HEK293T (cell line): ENCODE results near the gene FERMT1.

Experiments used
- ELF4 ChIP-seq: fragments of 450-650 bp; IDR thresholded peaks from 2 replicates; pipeline ENCODE4 v1.6.1; 2017; ENCODE audit warnings: antibody characterized with exemption
- HDGF ChIP-seq: fragments of 450-650 bp; IDR thresholded peaks from 2 replicates; pipeline ENCODE4 v1.6.1; 2017; ENCODE audit warnings: antibody characterized with exemption, borderline replicate concordance
- SP1 ChIP-seq: fragments of 450-650 bp; IDR thresholded peaks from 2 replicates; pipeline ENCODE4 v1.6.1; 2017
- SUZ12 ChIP-seq: fragments of 450-650 bp; IDR thresholded peaks from 2 replicates; pipeline ENCODE4 v1.6.1; 2016; ENCODE audit warnings: mild to moderate bottlenecking
- ZNF384 ChIP-seq: fragments of 450-650 bp; IDR thresholded peaks from 2 replicates; pipeline ENCODE4 v1.6.1; 2016

- TF ChIP-seq HDGF, result no peak
- no peak for TF ChIP-seq SUZ12
- no peak for TF ChIP-seq ELF4
- TF ChIP-seq SP1, result no peak
- no peak for TF ChIP-seq ZNF384
Observed at GRCh38 chr20:6115221-6115895, 7.5 kb downstream of the FERMT1 start.
